PC-3 (cell line): Measurements from ENCODE around the gene FYN. TPM values are rescaled to one million over a fixed set of nuclear protein-coding genes. Genes with fewer than 3 reads are reported as not detected.

Experiments used
- ATAC-seq: fragments of 200-7000 bp; cut with Tn5 transposase; 2 replicates; pipeline ENCODE4 v1.9.1; 2020; ENCODE audit warnings: mild to moderate bottlenecking, moderate library complexity
- BruUV-seq: library from RNA; stranded (reverse); fragments of 400-500 nt; replicated peaks from 2 replicates; lab custom pipeline; 2021; lab: Mats Ljungman, UMichigan
- CTCF ChIA-PET: fragments of 300-600 bp; sonication (Branson Sonifier 250); formaldehyde crosslinking; loops from one replicate; lab custom pipeline; 2022; ENCODE audit warnings: antibody characterized with exemption; lab: Charles Lee
- POLR2A ChIA-PET: fragments of 300-600 bp; sonication (Branson Sonifier 250); formaldehyde crosslinking; loops from one replicate; lab custom pipeline; 2022; ENCODE audit warnings: antibody characterized with exemption; ENCODE audit not compliant: unreplicated experiment; lab: Charles Lee
- DNase-seq: peaks from one replicate; pipeline ENCODE4 v3.0.0-alpha.2; 2015
- H2AFZ ChIP-seq: fragments of 300-600 bp; sonication (generic); 2 replicates; pipeline ENCODE4 v1.6.0; 2016; ENCODE audit warnings: antibody characterized with exemption, low read length
- H3F3A ChIP-seq: fragments of 300-600 bp; sonication (generic); one replicate; pipeline ENCODE4 v1.6.0; 2017; ENCODE audit warnings: antibody characterized with exemption, low read length, control low read depth, mild to moderate bottlenecking; ENCODE audit not compliant: unreplicated experiment
- H3K27ac ChIP-seq: fragments of 300-600 bp; sonication (generic); 2 replicates; pipeline ENCODE4 v1.5.1; 2016; ENCODE audit warnings: mild to moderate bottlenecking, low read length
- H3K27me3 ChIP-seq: fragments of 300-600 bp; sonication (generic); 2 replicates; pipeline ENCODE4 v1.6.1; 2016; ENCODE audit warnings: low read length, mixed read lengths
- H3K36me3 ChIP-seq: fragments of 300-600 bp; sonication (generic); 2 replicates; pipeline ENCODE4 v1.6.1; 2016; ENCODE audit warnings: low read depth, mixed run types, low read length, mixed read lengths
- H3K4me1 ChIP-seq: fragments of 300-600 bp; sonication (generic); 2 replicates; pipeline ENCODE4 v1.5.1; 2016; ENCODE audit warnings: low read length; ENCODE audit not compliant: insufficient read depth
- H3K4me2 ChIP-seq: fragments of 300-600 bp; sonication (generic); 2 replicates; pipeline ENCODE4 v1.6.0; 2016; ENCODE audit warnings: low read length
- H3K4me3 ChIP-seq: fragments of 300-600 bp; sonication (generic); 2 replicates; pipeline ENCODE4 v1.5.1; 2016; ENCODE audit warnings: mild to moderate bottlenecking, low read length, mixed read lengths
- H3K79me2 ChIP-seq: fragments of 300-600 bp; sonication (generic); 2 replicates; pipeline ENCODE4 v1.6.1; 2017; ENCODE audit warnings: low read length, mixed read lengths
- H3K9ac ChIP-seq: fragments of 300-600 bp; sonication (generic); 2 replicates; pipeline ENCODE4 v1.6.0; 2016; ENCODE audit warnings: mild to moderate bottlenecking, low read length
- H3K9me2 ChIP-seq: fragments of 300-600 bp; sonication (generic); replicated peaks from 2 replicates; pipeline ENCODE4 v1.6.1; 2016; ENCODE audit warnings: mixed run types, low read length, mixed read lengths
- H3K9me3 ChIP-seq: fragments of 300-600 bp; sonication (generic); 2 replicates; pipeline ENCODE4 v1.6.1; 2016; ENCODE audit warnings: low read length, mixed read lengths
- H4K20me1 ChIP-seq: fragments of 300-600 bp; sonication (generic); 2 replicates; pipeline ENCODE4 v1.6.1; 2016; ENCODE audit warnings: low read length, mixed read lengths
- EZH2 ChIP-seq: fragments of 300-600 bp; sonication (generic); IDR thresholded peaks from one replicate; pipeline ENCODE4 v1.6.1; 2017; ENCODE audit warnings: antibody characterized with exemption, mild to moderate bottlenecking, low read length; ENCODE audit not compliant: unreplicated experiment
- EZH2phosphoT487 ChIP-seq: fragments of 300-600 bp; sonication (generic); IDR thresholded peaks from 2 replicates; pipeline ENCODE4 v1.6.1; 2018; ENCODE audit warnings: mild to moderate bottlenecking, antibody characterized with exemption, low read length, borderline replicate concordance
- intact Hi-C: fragments of 100-400 bp; cut with micrococcal nuclease; formaldehyde crosslinking; loops from 2 replicates; pipeline ENCODE4 v1.9.0; 2023
- total RNA-seq: library from RNA; depleted of rRNA; stranded (reverse); fragments of >200 nt; gene quantifications from 2 replicates; pipeline ENCODE4 v1.2.3, GENCODE V29; 2014
- TF ChIP-seq, protein P1 (sequence below): fragments of 300-600 bp; sonication (generic); conservative IDR thresholded peaks from 2 replicates; pipeline ENCODE4 v1.5.1; 2017; ENCODE audit warnings: antibody characterized with exemption, low read depth, mild to moderate bottlenecking, low read length

The FYN gene
- total RNA-seq, 1 experiment from 2014 or later, result 27.6 TPM

DNA sequence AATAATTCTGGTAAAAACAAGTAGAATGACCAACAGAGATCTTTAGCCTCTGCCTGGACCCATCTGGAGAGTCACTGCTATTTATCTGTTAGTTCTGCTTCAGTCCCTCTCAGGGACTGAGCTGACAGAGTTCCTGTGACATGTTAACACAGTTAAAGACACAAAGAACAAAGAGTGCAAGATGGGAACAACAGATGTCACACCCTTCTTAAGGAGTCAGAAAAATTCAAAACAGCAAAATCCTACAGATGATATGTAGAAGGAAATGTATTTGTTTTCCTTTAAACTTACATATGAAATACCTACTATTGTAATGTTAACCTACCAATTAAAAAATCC is 102.2 kb downstream of the FYN start:
- Histone ChIP-seq H3K79me2 (no peaks in the 10 kb centered on the region), H3K27ac (no peak overlapping the region), H2AFZ (no peak overlapping the region), H3K27me3 (no peaks in the 10 kb centered on the region), H3K9me3 (no peaks in the 10 kb centered on the region), H4K20me1 (no peaks in the 10 kb centered on the region), H3K4me2 (no peak overlapping the region), H3K9ac (no peak overlapping the region), H3K36me3 (no peaks in the 10 kb centered on the region), H3K4me3 (no peak overlapping the region), H3K9me2 (no peaks in the 10 kb centered on the region), H3F3A (no peaks in the 10 kb centered on the region), H3K4me1 (no peaks in the 10 kb centered on the region)
- no peak for ATAC-seq
- CTCF ChIA-PET, result no interaction called here
- POLR2A ChIA-PET, result no interaction called here
- no peak for TF ChIP-seq EZH2
- TF ChIP-seq, protein P1, sequence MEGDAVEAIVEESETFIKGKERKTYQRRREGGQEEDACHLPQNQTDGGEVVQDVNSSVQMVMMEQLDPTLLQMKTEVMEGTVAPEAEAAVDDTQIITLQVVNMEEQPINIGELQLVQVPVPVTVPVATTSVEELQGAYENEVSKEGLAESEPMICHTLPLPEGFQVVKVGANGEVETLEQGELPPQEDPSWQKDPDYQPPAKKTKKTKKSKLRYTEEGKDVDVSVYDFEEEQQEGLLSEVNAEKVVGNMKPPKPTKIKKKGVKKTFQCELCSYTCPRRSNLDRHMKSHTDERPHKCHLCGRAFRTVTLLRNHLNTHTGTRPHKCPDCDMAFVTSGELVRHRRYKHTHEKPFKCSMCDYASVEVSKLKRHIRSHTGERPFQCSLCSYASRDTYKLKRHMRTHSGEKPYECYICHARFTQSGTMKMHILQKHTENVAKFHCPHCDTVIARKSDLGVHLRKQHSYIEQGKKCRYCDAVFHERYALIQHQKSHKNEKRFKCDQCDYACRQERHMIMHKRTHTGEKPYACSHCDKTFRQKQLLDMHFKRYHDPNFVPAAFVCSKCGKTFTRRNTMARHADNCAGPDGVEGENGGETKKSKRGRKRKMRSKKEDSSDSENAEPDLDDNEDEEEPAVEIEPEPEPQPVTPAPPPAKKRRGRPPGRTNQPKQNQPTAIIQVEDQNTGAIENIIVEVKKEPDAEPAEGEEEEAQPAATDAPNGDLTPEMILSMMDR, result no peak
- TF ChIP-seq EZH2phosphoT487, result no peak
- intact Hi-C loops, result no loop called here
- BruUV-seq, result no TSS peak
- no peak for DNase-seq

- H3K79me2 ChIP-seq, result no peaks in the 10 kb centered on the region
- H3F3A ChIP-seq, result no peaks in the 10 kb centered on the region
- H3K36me3 ChIP-seq, result no peaks in the 10 kb centered on the region
- H4K20me1 ChIP-seq, result no peaks in the 10 kb centered on the region
- no peaks in the 10 kb centered on the region for H3K4me1 ChIP-seq
- ChIA-PET POLR2A (no interaction called here), CTCF (no interaction called here)
- no peak overlapping the region for H3K27ac ChIP-seq
- no peaks in the 10 kb centered on the region for H3K27me3 ChIP-seq
- no peaks in the 10 kb centered on the region for H3K9me2 ChIP-seq
- BruUV-seq, result no TSS peak
- no peak overlapping the region for H3K4me3 ChIP-seq
- ATAC-seq, result no peak
- no peaks in the 10 kb centered on the region for H3K9me3 ChIP-seq
- H3K4me2 ChIP-seq, result no peak overlapping the region
- no peak overlapping the region for H3K9ac ChIP-seq
- H2AFZ ChIP-seq, result no peak overlapping the region
- TF ChIP-seq EZH2phosphoT487, result no peak
- TF ChIP-seq EZH2, result no peak
- TF ChIP-seq, protein P1, result no peak
- no peak for DNase-seq
- intact Hi-C loops, result no loop called here
Measured at GRCh38 chr6:111770263-111771093, 102.8 kb downstream of the FYN start.
